Neural progenitor cell (in vitro differentiated cells): ENCODE results near the gene MAGI1.

Experiments used
- CTCF ChIP-seq: fragments of 200-600 bp; sonication (generic); IDR thresholded peaks from 2 replicates; pipeline ENCODE4 v1.5.1; 2017; ENCODE audit warnings: antibody characterized with exemption, mild to moderate bottlenecking
- EZH2 ChIP-seq: fragments of 200-600 bp; sonication (generic); IDR thresholded peaks from 2 replicates; pipeline ENCODE4 v1.6.1; 2017; ENCODE audit warnings: antibody characterized with exemption, mild to moderate bottlenecking, moderate library complexity
- EZH2phosphoT487 ChIP-seq: fragments of 200-600 bp; sonication (generic); IDR thresholded peaks from 2 replicates; pipeline ENCODE4 v1.6.1; 2017; ENCODE audit warnings: antibody characterized with exemption

- TF ChIP-seq CTCF = no peak
- TF ChIP-seq EZH2 = no peak
- no peak for TF ChIP-seq EZH2phosphoT487
These were observed 493.3 kb downstream of the MAGI1 start for GRCh38 chr3:65545429-65545828.
